Dendritic cell treated with granulocyte-macrophage colony-stimulating factor and Interleukin-4, amounts not matched to agents 40 ng/mL and 50 ng/mL, for 4 days (primary cell): Measurements from ENCODE around the gene EDRF1.

ENCODE experiments used
- H3K27ac Mint-ChIP-seq: one replicate; pipeline ENCODE4 v1.8.0; 2022; ENCODE audit warnings: mild to moderate bottlenecking, mixed read lengths
- H3K27me3 Mint-ChIP-seq: one replicate; pipeline ENCODE4 v1.8.0; 2022; ENCODE audit warnings: mild to moderate bottlenecking, mixed read lengths
- H3K36me3 Mint-ChIP-seq: one replicate; pipeline ENCODE4 v1.8.0; 2022; ENCODE audit warnings: low read depth, mixed read lengths
- H3K4me1 Mint-ChIP-seq: one replicate; pipeline ENCODE4 v1.8.0; 2022; ENCODE audit warnings: low read depth, mixed read lengths
- H3K4me3 Mint-ChIP-seq: one replicate; pipeline ENCODE4 v1.8.0; 2022; ENCODE audit warnings: mild to moderate bottlenecking, moderate library complexity, mixed read lengths
- H3K9me3 Mint-ChIP-seq: one replicate; pipeline ENCODE4 v1.8.0; 2022; ENCODE audit warnings: mixed read lengths
- intact Hi-C: fragments of 100-400 bp; cut with micrococcal nuclease; formaldehyde crosslinking; loops from one replicate; pipeline ENCODE4 v1.15.0; 2022

EDRF1 gene

DNA sequence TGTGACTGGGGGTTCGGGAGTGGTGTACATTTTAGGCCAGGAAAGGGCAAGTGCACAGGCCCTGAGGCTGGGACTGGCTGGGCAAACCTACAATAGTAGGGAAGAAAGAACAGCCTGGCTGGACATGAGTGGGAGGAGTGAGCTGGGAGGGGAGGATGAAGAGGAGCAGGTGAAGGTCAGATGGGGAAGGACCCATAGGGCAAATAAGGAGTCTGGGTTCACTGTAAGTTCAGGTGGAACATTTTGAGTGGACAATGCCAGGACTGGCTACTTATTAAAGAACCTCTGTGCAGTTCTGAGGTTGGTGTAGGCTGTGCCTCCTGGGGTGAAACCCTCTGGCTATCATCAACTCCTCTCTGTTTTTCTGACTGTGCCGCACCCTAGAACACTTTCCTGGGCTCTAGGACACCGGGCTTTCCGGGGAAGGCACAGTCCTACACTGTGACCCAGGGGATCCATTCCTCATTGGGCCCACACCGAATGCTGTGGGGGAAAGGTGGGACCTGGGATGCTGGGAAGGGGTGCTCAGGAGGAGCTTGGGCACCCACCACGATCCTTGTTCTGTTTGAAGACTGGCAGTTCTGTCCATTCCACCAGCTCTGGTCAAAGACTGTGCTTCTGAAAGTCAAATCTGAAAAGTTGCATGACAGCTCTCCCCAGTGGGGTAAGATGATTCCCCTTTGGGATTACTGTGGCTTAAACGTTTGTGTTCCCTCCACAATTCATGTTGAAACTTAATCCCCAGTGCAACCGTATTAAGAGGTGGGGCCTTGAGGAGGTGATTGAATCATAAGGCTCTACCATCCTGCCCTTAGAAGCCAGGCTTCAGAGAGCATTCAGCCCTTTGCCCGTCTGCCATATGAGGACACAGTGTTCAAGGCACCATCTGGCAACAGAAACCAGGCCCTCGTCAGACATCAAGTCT, 60.2 kb downstream of the EDRF1 start:
- H3K4me1 Mint-ChIP-seq, result no peaks in the 10 kb centered on the region
- no peaks in the 10 kb centered on the region for H3K9me3 Mint-ChIP-seq
- H3K27me3 Mint-ChIP-seq, result peaks cover 1% of the 10 kb centered on the region
- H3K4me3 Mint-ChIP-seq, result no peak overlapping the region
- intact Hi-C loops, result no loop called here
- no peak overlapping the region for H3K27ac Mint-ChIP-seq
- no peaks in the 10 kb centered on the region for H3K36me3 Mint-ChIP-seq

DNA sequence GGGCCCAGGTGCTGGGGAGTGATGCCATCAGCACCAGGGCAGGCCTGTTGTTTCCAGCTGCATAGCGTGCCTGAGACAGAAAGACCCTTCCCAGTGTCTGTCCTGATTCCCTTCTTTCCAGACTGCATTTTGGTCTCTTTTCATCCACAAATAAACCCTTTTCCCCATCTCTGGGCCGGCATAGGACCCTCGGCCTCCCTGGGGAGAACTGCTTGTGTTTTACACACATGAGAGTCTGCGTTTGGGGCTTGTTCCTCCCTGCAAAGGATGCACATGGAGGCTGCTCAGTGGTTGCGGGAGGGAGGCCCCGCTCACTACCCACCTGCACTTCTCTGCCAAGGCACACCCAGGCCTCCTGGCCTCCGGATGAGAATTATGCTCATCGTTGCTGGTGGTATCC, 61.9 kb downstream of the EDRF1 start:
- Mint-ChIP-seq H3K4me3 (no peak overlapping the region), H3K36me3 (no peaks in the 10 kb centered on the region), H3K9me3 (no peaks in the 10 kb centered on the region), H3K27me3 (peaks cover 1% of the 10 kb centered on the region), H3K4me1 (no peaks in the 10 kb centered on the region), H3K27ac (no peak overlapping the region)
- intact Hi-C loops, result no loop called here

DNA sequence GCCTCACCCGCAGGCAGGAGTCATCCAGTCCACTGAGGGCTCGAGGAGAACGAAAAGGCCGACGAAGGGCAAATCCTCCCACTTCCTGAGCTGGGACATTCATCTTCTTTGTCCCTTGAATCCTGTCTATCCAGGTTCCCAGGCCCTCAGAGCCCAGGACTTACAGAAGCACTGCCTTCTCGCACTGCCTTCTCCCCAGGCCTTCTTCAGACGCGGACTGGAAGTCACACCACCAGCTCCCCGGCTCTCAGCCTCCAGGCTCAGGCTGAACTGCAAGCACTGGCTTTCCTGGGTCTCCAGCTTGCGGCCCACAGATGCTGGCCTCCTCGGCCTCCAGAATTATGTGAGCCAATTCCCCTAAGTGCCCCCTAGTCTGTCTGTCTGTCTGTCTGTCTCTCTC, 62.5 kb downstream of the EDRF1 start:
- H3K36me3 Mint-ChIP-seq, result no peaks in the 10 kb centered on the region
- no peak overlapping the region for H3K27ac Mint-ChIP-seq
- H3K4me3 Mint-ChIP-seq, result no peak overlapping the region
- no peaks in the 10 kb centered on the region for H3K4me1 Mint-ChIP-seq
- H3K27me3 Mint-ChIP-seq, result peaks cover 1% of the 10 kb centered on the region
- no peaks in the 10 kb centered on the region for H3K9me3 Mint-ChIP-seq
- intact Hi-C loops, result no loop called here

DNA sequence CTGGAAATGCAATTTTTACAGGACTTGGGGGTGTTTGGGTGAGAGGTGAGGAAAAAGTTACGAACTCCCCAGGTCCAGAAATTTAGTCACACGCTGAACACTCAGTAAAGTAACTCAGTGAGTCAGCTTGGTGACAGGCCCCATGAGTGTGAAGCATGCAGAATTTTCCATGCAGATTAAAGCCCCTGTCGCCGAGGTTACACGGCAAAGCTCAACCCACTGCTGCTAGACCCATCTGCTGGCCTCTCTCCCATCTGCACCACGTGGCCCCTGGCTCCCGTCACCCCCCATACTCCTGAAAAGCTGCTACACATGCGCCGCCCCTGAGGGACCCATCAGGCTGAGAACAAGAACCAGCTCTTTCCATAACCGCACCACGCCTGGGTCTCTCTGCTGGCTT, 63.1 kb downstream of the EDRF1 start:
- no peak overlapping the region for H3K27ac Mint-ChIP-seq
- no peak overlapping the region for H3K4me3 Mint-ChIP-seq
- intact Hi-C loops, result no loop called here

DNA sequence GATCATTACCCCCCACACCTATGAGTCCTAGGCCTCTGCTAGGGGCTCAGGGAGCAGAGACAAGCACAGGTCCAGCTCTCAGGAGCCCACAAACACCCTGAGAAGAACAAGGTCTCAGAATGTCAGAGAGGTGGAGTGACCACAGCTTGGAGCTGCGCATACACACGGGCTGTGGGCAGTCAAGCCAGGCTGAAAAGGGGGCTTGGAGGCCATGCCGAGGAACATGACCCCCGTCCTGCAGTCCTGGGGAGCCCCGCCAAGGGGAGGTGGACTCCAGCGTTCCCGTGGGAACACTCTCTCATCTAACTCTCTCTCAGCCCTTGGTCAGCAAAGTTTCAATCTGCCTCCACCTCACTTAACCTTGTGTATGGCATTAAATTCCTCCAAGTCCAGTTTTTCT, 63.9 kb downstream of the EDRF1 start:
- no peaks in the 10 kb centered on the region for H3K9me3 Mint-ChIP-seq
- intact Hi-C loops, result no loop called here
- H3K27me3 Mint-ChIP-seq, result no peaks in the 10 kb centered on the region
- H3K4me1 Mint-ChIP-seq, result no peaks in the 10 kb centered on the region
- H3K27ac Mint-ChIP-seq, result no peak overlapping the region
- peaks cover 2% of the 10 kb centered on the region for H3K36me3 Mint-ChIP-seq
- H3K4me3 Mint-ChIP-seq, result no peak overlapping the region

More for the DNA sequence above, 63.1 kb downstream of the EDRF1 start:
- no peaks in the 10 kb centered on the region for H3K9me3 Mint-ChIP-seq
- no peaks in the 10 kb centered on the region for H3K36me3 Mint-ChIP-seq
- H3K27me3 Mint-ChIP-seq, result peaks cover 1% of the 10 kb centered on the region
- no peaks in the 10 kb centered on the region for H3K4me1 Mint-ChIP-seq

DNA sequence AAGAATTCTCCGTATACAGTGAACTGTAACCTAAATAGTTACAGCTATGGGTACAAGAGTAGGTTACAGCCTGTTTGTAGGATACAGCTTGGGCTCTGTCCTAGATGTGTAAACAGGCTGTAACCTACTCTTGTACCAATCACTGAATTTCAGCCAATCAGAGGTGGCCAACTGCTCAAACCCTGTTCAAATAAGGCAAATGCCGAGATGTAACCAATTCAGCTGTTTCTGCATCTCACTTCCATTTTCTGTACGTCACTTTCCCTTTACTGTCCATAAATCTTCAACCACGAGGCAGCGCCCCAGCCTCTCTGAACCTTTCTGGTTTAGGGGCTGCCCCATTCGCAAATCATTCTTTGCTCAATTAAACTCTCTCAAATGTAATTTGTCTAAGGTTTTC, 64.4 kb downstream of the EDRF1 start:
- Mint-ChIP-seq H3K4me1 (no peaks in the 10 kb centered on the region), H3K27me3 (no peaks in the 10 kb centered on the region), H3K27ac (no peak overlapping the region), H3K4me3 (no peak overlapping the region), H3K9me3 (no peaks in the 10 kb centered on the region), H3K36me3 (peaks cover 8% of the 10 kb centered on the region)
- intact Hi-C loops, result no loop called here

DNA sequence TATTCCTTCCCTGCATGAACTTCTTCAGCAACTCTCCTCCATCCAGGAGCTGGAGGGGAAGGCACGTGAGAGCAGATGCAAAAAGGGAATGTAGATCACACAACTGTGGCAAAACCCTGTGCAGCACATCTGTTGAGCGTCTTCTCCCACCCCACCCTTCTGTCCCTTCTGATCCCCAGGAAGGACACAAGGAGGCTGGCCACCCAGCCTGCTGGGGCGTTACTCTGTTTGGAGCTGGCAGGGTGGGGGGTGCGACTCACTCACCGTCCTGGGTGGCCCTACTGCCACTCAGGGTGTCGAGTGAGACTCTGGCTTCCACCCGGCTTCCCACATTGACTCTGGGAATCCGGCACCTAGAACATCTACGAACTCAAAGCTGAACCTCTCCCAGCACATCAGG, 66.3 kb downstream of the EDRF1 start:
- H3K9me3 Mint-ChIP-seq, result no peaks in the 10 kb centered on the region
- no peak overlapping the region for H3K4me3 Mint-ChIP-seq
- no peaks in the 10 kb centered on the region for H3K27me3 Mint-ChIP-seq
- H3K27ac Mint-ChIP-seq, result no peak overlapping the region
- intact Hi-C loops, result no loop called here
- H3K4me1 Mint-ChIP-seq, result no peaks in the 10 kb centered on the region
- peaks cover 23% of the 10 kb centered on the region for H3K36me3 Mint-ChIP-seq

DNA sequence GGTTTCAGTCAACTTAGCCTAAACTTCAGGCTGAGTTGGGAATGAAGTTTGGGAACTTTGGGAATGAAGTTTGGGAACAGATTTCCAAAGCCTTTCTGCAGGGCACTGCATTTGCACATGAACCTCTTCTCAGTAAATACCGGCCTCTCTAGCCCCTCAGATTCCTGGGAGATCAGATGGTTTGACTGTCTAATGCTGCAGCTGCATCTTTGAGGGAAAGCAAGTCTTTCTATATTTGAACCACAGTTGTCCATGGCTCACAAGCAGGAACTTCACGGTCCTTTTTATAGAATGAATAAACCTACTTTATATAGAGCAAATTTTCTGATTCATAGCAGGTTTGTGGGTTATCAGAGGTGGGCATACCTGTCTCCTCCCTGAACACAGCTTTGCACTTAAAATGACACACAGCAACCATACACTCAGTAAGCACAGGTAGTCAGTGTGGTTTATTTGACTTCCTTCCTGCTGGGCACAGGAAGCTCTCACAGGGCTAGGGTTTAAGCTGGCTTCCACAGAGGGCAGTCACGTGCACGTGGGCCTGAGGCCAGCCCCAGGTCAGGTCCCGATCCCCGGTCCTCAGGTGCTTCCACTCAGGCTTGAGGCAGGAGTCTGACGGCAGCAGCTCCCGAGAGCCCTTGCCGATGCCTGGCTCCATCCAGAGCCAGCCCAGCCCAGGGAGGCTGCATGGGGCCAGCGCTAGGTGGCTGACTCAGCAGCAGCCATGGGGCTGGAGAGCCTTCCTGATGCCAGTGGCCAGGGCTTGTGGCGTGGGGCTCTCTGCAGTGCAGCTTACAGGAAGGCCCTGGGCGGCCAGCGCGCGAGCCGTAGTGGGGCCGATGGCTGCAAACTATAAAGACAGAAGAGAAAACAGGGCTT, 68.9 kb downstream of the EDRF1 start:
- Mint-ChIP-seq H3K4me1 (no peaks in the 10 kb centered on the region), H3K27ac (no peak overlapping the region), H3K9me3 (no peaks in the 10 kb centered on the region), H3K4me3 (no peak overlapping the region), H3K36me3 (peaks cover 47% of the 10 kb centered on the region), H3K27me3 (no peaks in the 10 kb centered on the region)
- intact Hi-C loops, result no loop called here

DNA sequence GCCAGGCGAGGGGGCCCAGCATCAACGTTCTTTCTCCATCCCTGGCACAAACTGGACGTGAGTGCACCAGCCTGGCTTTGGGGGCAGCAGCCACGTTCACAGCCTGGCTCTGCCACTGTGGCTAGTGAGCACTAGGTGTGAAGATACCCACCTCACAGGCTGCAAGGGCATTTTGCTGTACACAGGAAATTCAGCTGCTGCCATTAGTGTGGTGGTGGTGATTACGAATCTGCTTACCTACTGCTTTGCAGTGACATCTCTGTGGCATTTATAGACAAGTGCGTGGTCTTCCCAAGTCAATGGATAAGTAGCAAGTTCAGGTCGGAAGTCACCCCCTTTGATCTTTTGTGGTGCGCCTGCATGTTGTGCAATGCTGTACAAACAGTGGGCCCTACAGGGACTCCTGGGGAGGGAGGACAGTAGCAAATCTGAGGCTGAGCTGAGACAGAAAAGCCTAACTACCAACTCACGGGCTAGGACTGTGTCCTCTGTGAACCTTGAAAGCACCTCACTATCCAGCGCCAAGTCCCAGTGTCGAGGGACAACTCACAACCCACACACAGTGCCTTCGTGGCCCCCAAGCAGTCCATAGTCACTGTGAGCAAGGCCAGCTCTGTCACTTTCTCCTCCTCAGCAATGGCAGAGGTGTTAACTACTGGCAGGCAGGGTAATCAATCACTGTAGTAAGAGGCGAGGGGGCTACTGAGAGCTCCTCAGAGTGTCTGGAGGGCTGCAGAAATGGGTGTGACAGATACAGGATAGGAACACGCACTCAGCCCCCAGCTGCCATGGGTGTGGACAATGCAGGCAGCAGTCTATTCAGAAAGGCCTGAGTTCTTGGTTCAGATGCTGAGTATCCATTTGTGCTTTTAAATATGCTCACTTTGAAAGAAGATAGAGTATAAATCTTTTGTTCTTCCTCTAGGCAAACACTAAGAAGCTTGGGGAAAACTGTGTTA, 73.1 kb downstream of the EDRF1 start:
- intact Hi-C loops, result no loop called here
- Mint-ChIP-seq H3K36me3 (peaks cover 86% of the 10 kb centered on the region), H3K4me3 (no peak overlapping the region), H3K9me3 (no peaks in the 10 kb centered on the region), H3K27me3 (no peaks in the 10 kb centered on the region), H3K27ac (no peak overlapping the region), H3K4me1 (no peaks in the 10 kb centered on the region)

DNA sequence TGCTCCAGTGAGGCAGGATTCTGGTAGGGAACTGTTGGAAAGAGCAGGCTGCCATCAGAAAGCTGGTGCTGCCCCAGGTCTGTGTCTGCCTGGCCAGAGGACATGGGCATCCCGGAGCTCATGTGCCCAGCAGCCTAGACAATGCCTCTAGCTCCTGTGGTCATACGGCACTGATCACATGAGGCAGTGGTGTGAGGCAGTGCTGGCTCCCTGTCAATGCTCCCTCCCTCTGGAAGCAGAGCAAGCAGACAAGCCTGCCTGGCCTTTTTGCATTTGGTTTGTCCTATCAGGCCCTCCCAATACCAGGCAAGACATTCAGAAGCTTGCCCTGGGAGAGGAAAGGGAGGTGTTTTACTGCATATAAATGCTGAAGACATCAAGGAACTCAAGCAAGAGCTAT, 75.6 kb downstream of the EDRF1 start:
- intact Hi-C loops, result no loop called here
- peaks cover 88% of the 10 kb centered on the region for H3K36me3 Mint-ChIP-seq
- no peaks in the 10 kb centered on the region for H3K9me3 Mint-ChIP-seq
- no peaks in the 10 kb centered on the region for H3K27me3 Mint-ChIP-seq
- H3K4me1 Mint-ChIP-seq, result no peaks in the 10 kb centered on the region
- H3K4me3 Mint-ChIP-seq, result no peak overlapping the region
- no peak overlapping the region for H3K27ac Mint-ChIP-seq

DNA sequence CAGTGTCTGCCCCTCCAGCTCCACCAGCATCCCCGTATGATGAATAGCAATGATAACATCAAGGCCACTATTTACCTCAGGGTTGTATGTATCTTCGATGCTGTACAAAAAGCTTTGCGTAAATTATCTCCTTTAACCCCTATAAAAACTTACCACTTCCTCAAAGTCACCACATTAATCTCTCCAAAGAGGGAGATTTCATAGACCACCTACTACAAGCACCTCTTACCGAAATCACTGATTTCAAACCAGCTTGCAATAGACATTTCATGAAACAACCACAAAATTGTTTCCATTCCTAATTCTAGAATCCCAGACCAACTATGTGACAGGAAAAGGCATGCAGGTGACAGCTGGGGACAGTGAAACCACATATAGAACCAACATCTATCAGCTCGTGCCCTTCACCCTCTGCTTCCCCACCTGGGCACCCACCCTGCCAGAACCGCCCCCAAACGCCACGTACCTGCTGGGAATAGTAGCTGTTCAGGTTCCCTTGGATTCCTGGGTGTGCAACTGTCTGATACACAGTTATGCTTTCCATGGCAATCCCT, 76.2 kb downstream of the EDRF1 start:
- Mint-ChIP-seq H3K27ac (no peak overlapping the region), H3K36me3 (peaks cover 90% of the 10 kb centered on the region), H3K4me1 (no peaks in the 10 kb centered on the region), H3K27me3 (no peaks in the 10 kb centered on the region), H3K9me3 (no peaks in the 10 kb centered on the region), H3K4me3 (no peak overlapping the region)
- intact Hi-C loops, result no loop called here

DNA sequence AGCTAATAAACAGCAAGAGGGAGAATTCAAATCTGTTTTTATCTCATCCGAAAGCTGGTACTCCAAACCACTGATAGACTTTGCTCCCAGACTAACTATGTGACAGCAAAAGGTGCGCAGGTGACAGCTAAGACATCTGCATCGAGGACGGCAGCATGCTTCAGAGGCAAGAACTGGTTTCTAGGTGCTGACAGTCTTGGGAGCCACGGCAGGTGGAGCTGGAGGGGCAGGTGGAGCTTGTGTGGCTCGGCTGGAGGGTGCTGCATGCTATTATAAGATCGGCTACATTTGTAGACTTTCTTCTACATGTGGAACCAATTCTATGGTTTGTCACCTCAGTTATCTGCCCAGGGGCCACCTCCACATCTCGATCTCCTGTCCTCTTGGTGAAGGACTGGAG, 77.9 kb downstream of the EDRF1 start:
- no peak overlapping the region for H3K27ac Mint-ChIP-seq
- H3K36me3 Mint-ChIP-seq, result peaks cover 88% of the 10 kb centered on the region
- no peaks in the 10 kb centered on the region for H3K4me1 Mint-ChIP-seq
- no peaks in the 10 kb centered on the region for H3K9me3 Mint-ChIP-seq
- H3K27me3 Mint-ChIP-seq, result no peaks in the 10 kb centered on the region
- H3K4me3 Mint-ChIP-seq, result no peak overlapping the region
- intact Hi-C loops, result no loop called here

DNA sequence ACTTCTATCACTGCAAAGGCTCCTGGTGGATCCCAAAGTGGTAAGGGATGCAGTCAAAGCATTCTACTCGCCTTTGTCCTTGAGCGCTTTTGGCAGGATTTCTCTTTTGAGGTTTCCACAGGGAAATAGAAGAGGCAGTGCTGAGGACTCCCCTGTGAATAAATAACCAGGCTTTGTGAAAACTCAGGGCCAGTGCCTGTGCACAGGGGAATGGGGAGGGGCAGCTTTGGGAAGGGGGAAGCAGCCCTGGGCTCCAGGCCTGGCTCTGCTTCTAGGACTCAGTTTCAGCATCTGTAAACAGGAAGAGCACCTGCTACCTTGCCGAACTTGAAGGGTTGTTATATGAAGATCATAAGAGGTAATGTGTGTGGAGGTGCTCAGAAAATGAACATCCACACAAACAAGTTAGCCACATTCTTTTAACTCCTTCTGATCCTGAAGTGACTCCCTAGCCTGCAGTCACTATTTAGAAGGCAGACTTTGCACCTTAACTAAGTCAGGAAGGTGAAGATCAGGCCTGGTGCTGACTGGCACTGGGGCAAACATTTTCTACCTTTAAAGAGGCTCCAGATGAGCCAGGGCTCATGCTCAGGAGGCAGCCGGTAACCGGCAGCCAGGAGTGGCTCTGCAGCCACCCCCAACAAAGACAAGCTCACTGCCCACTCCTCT, 78.6 kb downstream of the EDRF1 start:
- Mint-ChIP-seq H3K4me3 (no peak overlapping the region), H3K27ac (no peak overlapping the region)

More for the DNA sequence above, 78.6 kb downstream of the EDRF1 start:
- Mint-ChIP-seq H3K4me1 (no peaks in the 10 kb centered on the region), H3K36me3 (peaks cover 88% of the 10 kb centered on the region), H3K27me3 (no peaks in the 10 kb centered on the region), H3K9me3 (no peaks in the 10 kb centered on the region)
- intact Hi-C loops, result no loop called here
